ENCODE data around the gene ERH. TPM values are rescaled to one million over a fixed set of nuclear protein-coding genes. Genes with fewer than 3 reads are reported as not detected.
"Not testable (repeated sequence)": the region's sequence is repeated elsewhere in the genome, so short reads cannot be mapped to it uniquely, and the experiment has no call there.

ERH gene
- total RNA-seq, 1 donor from 2014 or later, result 114 TPM

DNA sequence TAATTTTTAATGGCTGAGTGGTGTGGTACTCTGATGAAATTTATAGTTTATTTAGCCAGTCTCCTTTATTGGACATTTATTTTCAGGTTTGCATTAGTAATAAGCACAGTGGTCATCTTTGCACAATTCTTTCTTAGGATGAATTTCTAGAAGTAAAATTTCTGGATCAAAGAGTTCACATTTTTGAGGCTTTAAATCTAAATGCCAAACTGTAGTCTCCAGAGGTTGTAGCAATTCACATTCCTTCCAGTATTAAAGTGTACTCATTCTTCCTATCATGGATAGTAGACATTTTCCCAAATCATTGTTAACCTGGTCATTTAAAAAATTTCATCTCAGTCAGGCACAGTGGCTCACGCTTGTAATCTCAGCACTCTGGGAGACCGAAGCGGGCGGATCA, 25.2 kb upstream of the ERH start:
- no peak for TF ChIP-seq CTCF (IDR thresholded peaks at IDR 0.05)
- H3K36me3 ChIP-seq, result peaks cover 32% of the 10 kb centered on the region
- ATAC-seq (no peak), DNase-seq (no peak)
- no peak overlapping the region for H3K4me3 ChIP-seq
- intact Hi-C loops (cut with DNase I), result no loop called here
- H3K4me1 ChIP-seq, result no peaks in the 10 kb centered on the region
- no peak overlapping the region for H3K27ac ChIP-seq
- no peaks in the 10 kb centered on the region for H3K27me3 ChIP-seq
- H3K9me3 ChIP-seq, result no peaks in the 10 kb centered on the region

- H3K4me1 ChIP-seq; H3K4me3 ChIP-seq; H3K27me3 ChIP-seq; intact Hi-C loops (cut with DNase I); DNase-seq; H3K9me3 ChIP-seq; H3K36me3 ChIP-seq; H3K27ac ChIP-seq; ATAC-seq: not testable (repeated sequence)
These were observed 18.0 kb upstream of the ERH start for GRCh38 chr14:69416087-69416486.

- TF ChIP-seq CTCF (IDR thresholded peaks at IDR 0.05), result no peak
- Histone ChIP-seq H3K9me3 (no peaks in the 10 kb centered on the region), H3K36me3 (no peaks in the 10 kb centered on the region), H3K27ac (no peak overlapping the region), H3K4me1 (no peaks in the 10 kb centered on the region), H3K27me3 (no peaks in the 10 kb centered on the region), H3K4me3 (no peak overlapping the region)
- ATAC-seq (no peak), DNase-seq (no peak)
- intact Hi-C loops (cut with DNase I), result no loop called here
These were observed 15.4 kb upstream of the ERH start for GRCh38 chr14:69413483-69413882.

GRCh38 chr14:69408331-69408960, 10.3 kb upstream of the ERH start:
- no peak for ATAC-seq

GRCh38 chr14:69405762-69406161, 7.7 kb upstream of the ERH start:
- H3K9me3 ChIP-seq, result no peaks in the 10 kb centered on the region
- peaks cover 12% of the 10 kb centered on the region for H3K4me1 ChIP-seq
- intact Hi-C loops (cut with DNase I), result no loop called here
- no peak for DNase-seq
- H3K27ac ChIP-seq, result no peak overlapping the region
- ATAC-seq, result no peak
- no peak for TF ChIP-seq CTCF (IDR thresholded peaks at IDR 0.05)
- no peaks in the 10 kb centered on the region for H3K36me3 ChIP-seq
- no peaks in the 10 kb centered on the region for H3K27me3 ChIP-seq
- no peak overlapping the region for H3K4me3 ChIP-seq

More at GRCh38 chr14:69408331-69408960, 10.3 kb upstream of the ERH start:
- Histone ChIP-seq H3K27ac (no peak overlapping the region), H3K27me3 (no peaks in the 10 kb centered on the region), H3K36me3 (no peaks in the 10 kb centered on the region), H3K9me3 (no peaks in the 10 kb centered on the region), H3K4me1 (no peaks in the 10 kb centered on the region), H3K4me3 (no peak overlapping the region)
- no peak for TF ChIP-seq CTCF (IDR thresholded peaks at IDR 0.05)
- intact Hi-C loops (cut with DNase I), result no loop called here
- DNase-seq, result no peak

DNA sequence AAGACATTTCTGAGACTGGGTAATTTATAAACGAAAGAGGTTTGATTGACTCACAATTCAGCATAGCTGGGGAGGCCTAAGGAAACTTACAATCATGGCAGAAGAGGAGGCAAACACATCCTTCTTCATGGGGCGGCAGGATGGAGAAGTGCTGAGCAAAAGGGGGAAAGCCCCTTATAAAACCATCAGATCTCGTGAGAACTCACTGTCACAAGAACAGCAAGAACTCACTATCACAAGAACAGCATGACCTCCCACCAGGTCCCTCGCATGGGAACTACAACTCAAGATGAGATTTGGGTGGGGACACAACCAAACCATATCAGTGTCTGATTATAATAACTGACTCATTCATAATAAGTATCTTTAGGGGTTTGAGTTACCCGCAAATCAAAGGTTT, 6.8 kb upstream of the ERH start:
- TF ChIP-seq CTCF (IDR thresholded peaks at IDR 0.05), result no peak
- H3K9me3 ChIP-seq, result no peaks in the 10 kb centered on the region
- H3K4me3 ChIP-seq, result no peak overlapping the region
- H3K27ac ChIP-seq, result no peak overlapping the region
- no peak for DNase-seq
- intact Hi-C loops (cut with DNase I), result no loop called here
- peaks cover 21% of the 10 kb centered on the region for H3K4me1 ChIP-seq
- ATAC-seq, result no peak
- H3K27me3 ChIP-seq, result no peaks in the 10 kb centered on the region
- H3K36me3 ChIP-seq, result no peaks in the 10 kb centered on the region

Data from upper lobe of right lung (tissue), 1 donor.